HepG2 (cell line): ENCODE results near the gene NRDE2. TPM values are rescaled to one million over a fixed set of nuclear protein-coding genes. Genes with fewer than 3 reads are reported as not detected.
A peak's percentile ranks its signal among the peaks of the same experiment; 100 is the strongest.

Source experiments
- CREM ChIP-seq, 2 experiments: sonication (generic) in 1 of 2; formaldehyde crosslinking in 1 of 2; IDR thresholded peaks; 2 replicates each; pipeline versions ENCODE4 v1.4.0 to v1.6.1; 2016 to 2020; ENCODE audit warnings: antibody characterized with exemption in 1 of 2, mild to moderate bottlenecking in 1 of 2, missing genetic modification reagents in 1 of 2
- FOXJ3 ChIP-seq: sonication (generic); formaldehyde crosslinking; IDR thresholded peaks from 2 replicates; pipeline ENCODE4 v1.4.0; 2020; ENCODE audit warnings: missing genetic modification reagents, mild to moderate bottlenecking, borderline replicate concordance
- GATAD2A ChIP-seq: IDR thresholded peaks from 2 replicates; pipeline ENCODE4 v1.6.1; 2016
- HNRNPLL ChIP-seq: fragments of 200-400 bp; formaldehyde crosslinking; IDR thresholded peaks from 2 replicates; pipeline ENCODE4 v1.6.1; 2017; ENCODE audit warnings: mild to moderate bottlenecking, low read depth, low read length; ENCODE audit not compliant: poor library complexity, severe bottlenecking
- MIXL1 ChIP-seq: IDR thresholded peaks from 2 replicates; pipeline ENCODE4 v1.6.1; 2016
- RARA ChIP-seq: IDR thresholded peaks from 2 replicates; pipeline ENCODE4 v1.6.1; 2016; ENCODE audit warnings: missing genetic modification reagents, missing compliant biosample characterization
- REST ChIP-seq, 2 experiments: IDR thresholded peaks; 2 replicates each; pipeline ENCODE4 v1.6.1; 2011 to 2012; ENCODE audit warnings: low read length in 2 of 2, borderline replicate concordance in 1 of 2, low read depth in 1 of 2, mild to moderate bottlenecking in 1 of 2, moderate library complexity in 1 of 2
- RFX1 ChIP-seq: fragments of 450-650 bp; IDR thresholded peaks from 2 replicates; pipeline ENCODE4 v1.6.1; 2017
- SAP130 ChIP-seq: IDR thresholded peaks from 2 replicates; pipeline ENCODE4 v1.6.1; 2016; ENCODE audit warnings: low read depth
- SMAD9 ChIP-seq: sonication (generic); formaldehyde crosslinking; IDR thresholded peaks from 2 replicates; pipeline ENCODE4 v1.5.1; 2020; ENCODE audit warnings: mild to moderate bottlenecking, missing genetic modification reagents
- ZBTB33 ChIP-seq: sonication (generic); formaldehyde crosslinking; IDR thresholded peaks from 2 replicates; pipeline ENCODE4 v1.4.0; 2020; ENCODE audit warnings: missing genetic modification reagents
- ZNF775 ChIP-seq: sonication (generic); formaldehyde crosslinking; IDR thresholded peaks from 2 replicates; pipeline ENCODE4 v1.4.0; 2020; ENCODE audit warnings: missing genetic modification reagents, mild to moderate bottlenecking, moderate library complexity, borderline replicate concordance
- ZNF790 ChIP-seq: sonication (generic); formaldehyde crosslinking; IDR thresholded peaks from 2 replicates; pipeline ENCODE4 v1.8.0; 2022; ENCODE audit warnings: missing genetic modification reagents, mild to moderate bottlenecking, borderline replicate concordance
- polyA plus RNA-seq, 8 experiments: library from polyadenylated mRNA; depleted of rRNA in 3 of 8; stranded (reverse) in 7 of 8; unstranded in 1 of 8; fragments of >200 nt; fragmentation: Illumina TruSeq in 4 of 8; extraction: Trizol in 4 of 8; gene quantifications; 2 replicates each; pipeline versions ENCODE4 v1.2.1 to v1.2.3, GENCODE V29; 2011 to 2016; ENCODE audit warnings: low read depth in 4 of 8, missing spikeins in 1 of 8, mixed read lengths in 1 of 8; ENCODE audit not compliant: insufficient read depth in 1 of 8
- total RNA-seq, 5 experiments: library from RNA; depleted of rRNA; stranded (reverse); fragments of >200 nt; fragmentation: Illumina TruSeq; extraction: Trizol; gene quantifications; 2 replicates each; pipeline ENCODE4 v1.2.3, GENCODE V29; 2016; ENCODE audit warnings: low read depth in 1 of 5
- TF ChIP-seq, protein P1 (sequence below): sonication (generic); formaldehyde crosslinking; IDR thresholded peaks from 2 replicates; pipeline ENCODE4 v1.5.0; 2020; ENCODE audit warnings: missing genetic modification reagents
- TF ChIP-seq, protein P2 (sequence below): sonication (generic); formaldehyde crosslinking; IDR thresholded peaks from 2 replicates; pipeline ENCODE4 v1.5.0; 2020; ENCODE audit warnings: missing genetic modification reagents, mild to moderate bottlenecking, borderline replicate concordance
- TF ChIP-seq, protein P3 (sequence below): IDR thresholded peaks from 2 replicates; pipeline ENCODE4 v1.6.1; 2012; ENCODE audit warnings: inconsistent platforms
- TF ChIP-seq, protein P4 (sequence below): sonication (generic); formaldehyde crosslinking; IDR thresholded peaks from 2 replicates; pipeline ENCODE4 v1.5.0; 2020; ENCODE audit warnings: missing genetic modification reagents

The NRDE2 gene
- total and polyA plus RNA-seq, 2 of the 13 experiments (the other 11 are each of a cell fraction or from before 2014, with no cell fraction given): 5.6 to 12.5 TPM

- TF ChIP-seq REST (IDR thresholded peaks at IDR 0.05; ENCODE audit: borderline replicate concordance in 1 of 2, low read depth in 1 of 2, low read length in 2 of 2) (no peak), ZBTB33 (CRISPR knock-in tag) (peak; percentile 94), SAP130 (CRISPR knock-in tag) (peak; percentile 78), ZNF775 (CRISPR knock-in tag) (no peak), ZNF790 (CRISPR knock-in tag) (no peak), RARA (CRISPR knock-in tag) (peak; percentile 43; the same call in 1 of the 2 replicates), MIXL1 (0 out of 2 replicates have a peak, but pooled peaks have one; percentile 28), HNRNPLL (no peak), RFX1 (no peak), FOXJ3 (CRISPR knock-in tag) (peak; percentile 54; the same call in 1 of the 2 replicates), CREM (IDR thresholded peaks at IDR 0.05) (peak; percentile 26), CREM (CRISPR knock-in tag; IDR thresholded peaks at IDR 0.05) (no peak), GATAD2A (CRISPR knock-in tag) (peak; percentile 68), SMAD9 (CRISPR knock-in tag) (no peak)
- TF ChIP-seq, protein P1, sequence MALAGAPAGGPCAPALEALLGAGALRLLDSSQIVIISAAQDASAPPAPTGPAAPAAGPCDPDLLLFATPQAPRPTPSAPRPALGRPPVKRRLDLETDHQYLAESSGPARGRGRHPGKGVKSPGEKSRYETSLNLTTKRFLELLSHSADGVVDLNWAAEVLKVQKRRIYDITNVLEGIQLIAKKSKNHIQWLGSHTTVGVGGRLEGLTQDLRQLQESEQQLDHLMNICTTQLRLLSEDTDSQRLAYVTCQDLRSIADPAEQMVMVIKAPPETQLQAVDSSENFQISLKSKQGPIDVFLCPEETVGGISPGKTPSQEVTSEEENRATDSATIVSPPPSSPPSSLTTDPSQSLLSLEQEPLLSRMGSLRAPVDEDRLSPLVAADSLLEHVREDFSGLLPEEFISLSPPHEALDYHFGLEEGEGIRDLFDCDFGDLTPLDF (CRISPR knock-in tag): no peak
- TF ChIP-seq, protein P2, sequence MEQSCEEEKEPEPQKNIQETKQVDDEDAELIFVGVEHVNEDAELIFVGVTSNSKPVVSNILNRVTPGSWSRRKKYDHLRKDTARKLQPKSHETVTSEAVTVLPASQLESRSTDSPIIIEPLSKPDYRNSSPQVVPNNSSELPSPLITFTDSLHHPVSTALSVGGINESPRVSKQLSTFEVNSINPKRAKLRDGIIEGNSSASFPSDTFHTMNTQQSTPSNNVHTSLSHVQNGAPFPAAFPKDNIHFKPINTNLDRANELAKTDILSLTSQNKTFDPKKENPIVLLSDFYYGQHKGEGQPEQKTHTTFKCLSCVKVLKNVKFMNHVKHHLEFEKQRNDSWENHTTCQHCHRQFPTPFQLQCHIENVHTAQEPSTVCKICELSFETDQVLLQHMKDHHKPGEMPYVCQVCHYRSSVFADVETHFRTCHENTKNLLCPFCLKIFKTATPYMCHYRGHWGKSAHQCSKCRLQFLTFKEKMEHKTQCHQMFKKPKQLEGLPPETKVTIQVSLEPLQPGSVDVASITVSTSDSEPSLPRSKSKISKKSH (CRISPR knock-in tag): no peak
- TF ChIP-seq, protein P3, sequence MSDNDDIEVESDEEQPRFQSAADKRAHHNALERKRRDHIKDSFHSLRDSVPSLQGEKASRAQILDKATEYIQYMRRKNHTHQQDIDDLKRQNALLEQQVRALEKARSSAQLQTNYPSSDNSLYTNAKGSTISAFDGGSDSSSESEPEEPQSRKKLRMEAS: peak; percentile 80
- TF ChIP-seq, protein P4, sequence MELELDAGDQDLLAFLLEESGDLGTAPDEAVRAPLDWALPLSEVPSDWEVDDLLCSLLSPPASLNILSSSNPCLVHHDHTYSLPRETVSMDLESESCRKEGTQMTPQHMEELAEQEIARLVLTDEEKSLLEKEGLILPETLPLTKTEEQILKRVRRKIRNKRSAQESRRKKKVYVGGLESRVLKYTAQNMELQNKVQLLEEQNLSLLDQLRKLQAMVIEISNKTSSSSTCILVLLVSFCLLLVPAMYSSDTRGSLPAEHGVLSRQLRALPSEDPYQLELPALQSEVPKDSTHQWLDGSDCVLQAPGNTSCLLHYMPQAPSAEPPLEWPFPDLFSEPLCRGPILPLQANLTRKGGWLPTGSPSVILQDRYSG (CRISPR knock-in tag): no peak
Observed at GRCh38 chr14:90305176-90305601, 26.6 kb downstream of the NRDE2 start (continued).
